GM18526 (cell line): ENCODE results near the gene COL23A1.

ENCODE experiments used
- POLR2A ChIP-seq: IDR thresholded peaks from 3 replicates; pipeline ENCODE4 v1.6.1; 2011; ENCODE audit not compliant: insufficient read length; ENCODE audit errors: extremely low read depth

COL23A1 gene

GRCh38 chr5:178441486-178442270 lies 148.5 kb downstream of the COL23A1 start:
- TF ChIP-seq POLR2A: no peak

- no peak for TF ChIP-seq POLR2A
These were observed 150.0 kb downstream of the COL23A1 start for GRCh38 chr5:178440181-178440580.

GRCh38 chr5:178439493-178440180 lies 150.6 kb downstream of the COL23A1 start:
- TF ChIP-seq POLR2A: no peak

GRCh38 chr5:178438796-178439195 lies 151.4 kb downstream of the COL23A1 start:
- TF ChIP-seq POLR2A: no peak

GRCh38 chr5:178437386-178438075 lies 152.7 kb downstream of the COL23A1 start:
- TF ChIP-seq POLR2A: no peak

- no peak for TF ChIP-seq POLR2A
These were observed 153.8 kb downstream of the COL23A1 start for GRCh38 chr5:178436326-178436940.

- TF ChIP-seq POLR2A: no peak
These were observed 154.6 kb downstream of the COL23A1 start for GRCh38 chr5:178435321-178436238.

GRCh38 chr5:178434851-178435250 lies 155.3 kb downstream of the COL23A1 start:
- TF ChIP-seq POLR2A: no peak

GRCh38 chr5:178434016-178434761 lies 156.0 kb downstream of the COL23A1 start:
- no peak for TF ChIP-seq POLR2A

- no peak for TF ChIP-seq POLR2A
These were observed 156.9 kb downstream of the COL23A1 start for GRCh38 chr5:178433273-178433775.

GRCh38 chr5:178432421-178433272 lies 157.5 kb downstream of the COL23A1 start:
- TF ChIP-seq POLR2A: no peak

GRCh38 chr5:178431782-178432165 lies 158.4 kb downstream of the COL23A1 start:
- no peak for TF ChIP-seq POLR2A
